Measurements from ENCODE around the gene PTPRK.

DNA sequence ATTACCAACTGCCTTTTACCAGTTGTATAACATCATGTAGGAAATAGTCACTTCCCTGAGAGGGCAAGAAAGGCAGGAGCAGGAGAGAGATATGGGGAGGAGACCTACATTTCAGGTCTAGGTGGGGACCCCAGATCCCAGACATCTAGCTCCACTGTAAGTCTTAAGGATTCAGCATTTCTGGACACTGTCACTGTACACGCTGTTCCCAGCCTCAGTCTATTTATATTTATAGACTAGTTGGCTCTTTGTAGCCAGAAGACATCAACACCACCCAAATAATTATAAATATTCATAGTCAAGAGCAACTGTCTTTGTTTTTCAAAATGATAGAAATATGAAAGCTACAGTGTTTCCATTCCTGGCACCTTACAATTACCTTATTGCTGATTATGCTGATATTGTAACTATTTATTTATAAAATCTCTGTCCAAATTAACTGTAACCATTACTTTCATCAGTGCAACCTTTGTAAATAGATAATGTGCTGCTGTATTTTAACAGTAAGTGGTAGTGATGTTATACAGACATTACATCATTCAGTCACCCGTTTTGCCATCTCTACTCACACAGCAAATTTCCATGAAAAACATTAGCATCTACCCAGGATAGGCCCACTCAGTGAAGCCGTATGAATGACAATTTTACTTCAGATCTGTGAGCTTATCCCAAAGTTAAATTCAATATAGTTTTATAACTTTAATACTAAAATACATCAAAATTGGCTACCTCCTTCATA, 162.8 kb downstream of the PTPRK start:
- TF ChIP-seq SUZ12 (IDR thresholded peaks at IDR 0.05; ENCODE audit: low read length) (no peak), CEBPB (IDR thresholded peaks at IDR 0.05; ENCODE audit: low read depth, low read length) (no peak), BRCA1 (IDR thresholded peaks at IDR 0.05; ENCODE audit: low read depth, low read length) (no peak)
- TF ChIP-seq, protein P1, sequence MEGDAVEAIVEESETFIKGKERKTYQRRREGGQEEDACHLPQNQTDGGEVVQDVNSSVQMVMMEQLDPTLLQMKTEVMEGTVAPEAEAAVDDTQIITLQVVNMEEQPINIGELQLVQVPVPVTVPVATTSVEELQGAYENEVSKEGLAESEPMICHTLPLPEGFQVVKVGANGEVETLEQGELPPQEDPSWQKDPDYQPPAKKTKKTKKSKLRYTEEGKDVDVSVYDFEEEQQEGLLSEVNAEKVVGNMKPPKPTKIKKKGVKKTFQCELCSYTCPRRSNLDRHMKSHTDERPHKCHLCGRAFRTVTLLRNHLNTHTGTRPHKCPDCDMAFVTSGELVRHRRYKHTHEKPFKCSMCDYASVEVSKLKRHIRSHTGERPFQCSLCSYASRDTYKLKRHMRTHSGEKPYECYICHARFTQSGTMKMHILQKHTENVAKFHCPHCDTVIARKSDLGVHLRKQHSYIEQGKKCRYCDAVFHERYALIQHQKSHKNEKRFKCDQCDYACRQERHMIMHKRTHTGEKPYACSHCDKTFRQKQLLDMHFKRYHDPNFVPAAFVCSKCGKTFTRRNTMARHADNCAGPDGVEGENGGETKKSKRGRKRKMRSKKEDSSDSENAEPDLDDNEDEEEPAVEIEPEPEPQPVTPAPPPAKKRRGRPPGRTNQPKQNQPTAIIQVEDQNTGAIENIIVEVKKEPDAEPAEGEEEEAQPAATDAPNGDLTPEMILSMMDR (IDR thresholded peaks at IDR 0.05; ENCODE audit: control extremely low read depth in 1 of 3, insufficient read depth in 1 of 3, low read depth in 1 of 3, low read length in 3 of 3): no peak
- TF ChIP-seq, protein P2, sequence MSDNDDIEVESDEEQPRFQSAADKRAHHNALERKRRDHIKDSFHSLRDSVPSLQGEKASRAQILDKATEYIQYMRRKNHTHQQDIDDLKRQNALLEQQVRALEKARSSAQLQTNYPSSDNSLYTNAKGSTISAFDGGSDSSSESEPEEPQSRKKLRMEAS (IDR thresholded peaks at IDR 0.05): no peak
